Caki2 (cell line): ENCODE measurements around the gene GSTO2. TPM values are rescaled to one million over a fixed set of nuclear protein-coding genes. Genes with fewer than 3 reads are reported as not detected.

Source experiments
- DNase-seq: peaks from one replicate; pipeline ENCODE4 v3.0.0-alpha.2; 2015; ENCODE audit warnings: low read depth
- in situ Hi-C: cut with HindIII; loops from 2 replicates; pipeline ENCODE4 v1.10.0; 2016; ENCODE audit warnings: low sequenced_read_pairs, low pct_unique_long_range_greater_than_20kb, mixed read lengths
- total RNA-seq: library from RNA; depleted of rRNA; stranded (reverse); fragments of >200 nt; shearing (Covaris generic); gene quantifications from 2 replicates; pipeline ENCODE4 v1.2.3, GENCODE V29; 2014; ENCODE audit warnings: low replicate concordance

The GSTO2 gene
- total RNA-seq, 1 experiment from 2014 or later: 15.1 TPM

DNA sequence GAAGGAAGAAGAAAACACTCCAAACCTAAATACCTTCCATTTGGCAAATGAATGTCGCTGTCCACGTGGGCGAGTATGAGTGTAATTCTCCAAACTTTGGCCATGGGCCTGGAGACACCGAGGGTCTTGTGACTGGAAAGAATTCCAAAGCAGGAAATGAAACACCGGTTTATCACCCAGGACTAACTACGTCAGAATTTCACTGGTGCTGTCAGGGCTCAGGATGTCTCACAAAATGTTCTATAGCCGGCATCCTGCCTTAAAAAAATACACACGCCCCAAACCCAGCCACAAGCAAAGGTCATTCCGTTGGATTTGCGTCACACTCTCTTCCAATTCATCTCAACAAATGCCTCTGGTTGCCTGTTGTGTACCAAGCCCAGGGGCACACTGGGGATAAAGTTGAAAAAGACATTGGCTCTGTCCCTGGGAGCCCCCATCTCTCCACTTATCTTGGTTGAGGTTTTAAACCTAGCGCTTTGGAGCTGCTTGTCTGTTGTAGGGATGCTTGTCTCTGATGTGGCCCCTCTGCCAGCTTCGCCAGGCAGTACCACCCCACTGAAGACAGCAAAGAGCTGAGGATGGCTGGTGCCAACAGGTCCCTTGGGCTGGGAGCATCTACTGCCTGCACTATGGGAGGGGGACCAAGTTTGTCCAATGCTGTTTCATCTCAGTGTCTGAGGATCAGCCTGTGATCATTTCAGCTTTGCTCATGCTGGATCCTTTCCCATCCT is 31.2 kb downstream of the GSTO2 start:
- no peak for DNase-seq
- in situ Hi-C loops: no loop called here

DNA sequence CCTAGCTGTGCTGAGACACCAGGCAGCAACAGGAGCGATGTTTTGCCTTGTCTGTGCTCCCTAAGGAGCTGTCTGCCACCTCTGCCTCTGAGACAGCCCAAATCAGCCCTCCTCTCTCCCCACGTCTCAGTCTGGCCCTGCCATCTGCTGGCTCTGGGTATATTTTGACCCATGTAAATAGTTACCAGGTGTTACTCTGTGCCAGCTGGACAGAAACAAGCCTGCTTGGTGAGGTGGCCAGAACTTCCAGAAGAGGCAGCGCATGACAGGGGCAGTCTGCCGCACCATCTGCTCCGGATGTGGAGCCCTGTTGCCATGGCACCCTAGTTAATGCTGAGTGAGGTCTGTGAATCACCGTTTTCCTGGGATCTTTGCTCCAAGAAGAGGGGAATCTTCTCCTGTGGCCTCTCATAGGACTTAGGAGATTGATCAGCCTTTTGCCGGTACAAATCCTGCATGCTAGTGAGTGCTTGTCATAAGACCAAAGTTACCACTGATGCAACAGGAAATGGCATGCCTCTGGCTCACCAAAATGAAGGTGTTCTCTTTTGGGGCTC is 31.8 kb downstream of the GSTO2 start:
- in situ Hi-C loops: no loop called here
- peak; percentile 72 for DNase-seq

DNA sequence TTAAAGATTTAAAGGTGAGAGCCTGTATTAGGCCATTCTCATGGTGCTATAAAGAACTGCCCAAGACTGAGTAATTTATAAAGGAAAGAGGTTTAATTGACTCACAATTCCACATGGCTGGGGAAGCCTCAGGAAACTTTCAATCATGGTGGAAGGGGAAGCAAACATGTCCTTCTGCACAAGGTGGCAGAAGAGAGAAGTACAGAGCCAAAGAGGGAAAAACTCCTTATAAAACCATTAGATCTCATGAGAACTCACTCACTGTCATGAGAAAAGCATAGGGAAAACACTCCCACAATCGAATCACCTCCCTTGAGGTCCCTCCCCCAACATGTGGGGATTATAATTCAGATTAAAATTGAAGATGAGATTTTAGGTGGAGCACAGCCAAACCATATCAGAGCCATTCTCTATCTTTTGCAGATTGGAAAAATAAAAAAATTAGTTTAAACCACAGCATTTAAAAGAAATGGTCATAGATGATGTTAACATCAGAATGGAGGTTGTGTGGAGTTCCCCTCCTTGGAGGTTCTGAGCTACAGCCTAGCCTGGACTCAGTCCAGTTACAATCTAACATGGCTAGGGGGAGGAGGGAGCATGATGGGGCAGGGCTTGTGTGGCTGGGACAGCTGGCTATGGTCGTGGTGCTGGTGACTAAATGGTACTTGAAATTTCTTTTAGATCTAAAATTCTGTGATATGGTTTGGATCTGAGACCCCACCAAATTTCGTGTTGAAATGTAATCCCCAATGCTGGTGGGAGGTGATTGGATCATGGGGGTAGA is 33.1 kb downstream of the GSTO2 start:
- DNase-seq: no peak
- in situ Hi-C loops: no loop called here

DNA sequence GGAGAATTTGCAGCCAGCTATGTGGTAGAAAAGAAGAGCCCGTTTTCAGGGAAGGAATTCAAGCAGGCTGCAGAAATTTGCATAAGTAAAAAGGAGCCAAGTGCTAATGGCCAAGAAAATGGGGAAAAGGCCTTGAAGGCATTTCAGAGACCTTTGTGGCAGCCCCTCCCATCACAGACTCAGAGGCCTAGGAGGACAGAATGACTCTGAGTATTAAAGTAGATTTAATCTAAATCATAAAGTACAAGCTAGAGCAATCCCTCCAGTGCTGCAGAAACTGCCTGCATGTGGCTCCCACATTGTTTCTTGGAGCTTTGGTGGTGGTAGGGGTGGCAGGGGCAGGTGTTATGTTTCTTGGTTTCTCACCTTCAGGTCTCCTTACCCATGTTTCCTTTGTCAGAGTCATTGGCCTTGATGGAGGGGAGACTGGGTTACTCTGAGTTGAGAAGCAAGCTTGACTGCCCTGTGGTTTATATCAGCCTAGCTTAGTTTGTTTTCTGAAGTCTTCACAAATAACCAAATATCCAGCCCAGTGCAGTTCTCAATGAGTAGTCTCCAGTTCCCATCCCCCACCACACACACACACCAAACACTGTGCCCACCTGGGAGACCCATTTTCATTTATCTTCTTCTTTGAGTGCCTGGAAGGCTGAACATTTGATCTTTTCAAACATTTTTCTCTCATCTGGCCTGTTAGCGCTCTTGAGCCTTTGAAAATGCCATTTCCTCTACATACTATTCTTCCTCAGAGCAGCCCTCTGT is 34.8 kb downstream of the GSTO2 start:
- in situ Hi-C loops: no loop called here
- DNase-seq: no peak

DNA sequence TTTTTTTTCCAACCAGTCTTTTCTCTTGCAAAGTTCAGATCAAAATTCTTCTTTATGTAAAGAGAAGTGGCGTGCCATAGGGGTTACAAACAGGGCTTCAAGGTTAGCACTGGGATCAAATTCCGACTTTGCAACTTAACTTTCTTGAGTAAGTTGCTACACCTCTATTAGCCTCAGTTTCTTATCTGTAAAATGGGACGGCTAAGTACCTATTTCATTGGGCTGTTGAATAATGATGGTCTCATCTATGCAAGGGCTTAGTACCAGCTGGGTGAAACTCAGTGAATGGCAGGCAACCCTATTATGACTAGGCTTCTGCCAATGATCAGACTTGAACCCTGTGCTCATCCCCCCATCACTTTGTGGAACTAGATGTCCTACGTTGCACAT is 35.4 kb downstream of the GSTO2 start:
- no peak for DNase-seq
- in situ Hi-C loops: no loop called here

- in situ Hi-C loops: no loop called here
- DNase-seq: no peak
These were observed 35.9 kb downstream of the GSTO2 start for GRCh38 chr10:104304927-104305326.

GRCh38 chr10:104306897-104307296 is 37.9 kb downstream of the GSTO2 start:
- no peak for DNase-seq
- in situ Hi-C loops: no loop called here

GRCh38 chr10:104307576-104308438 is 38.8 kb downstream of the GSTO2 start:
- in situ Hi-C loops: no loop called here
- DNase-seq: no peak

- DNase-seq: no peak
- in situ Hi-C loops: no loop called here
These were observed 39.5 kb downstream of the GSTO2 start for GRCh38 chr10:104308439-104308903.

- peak; percentile 33 for DNase-seq
- in situ Hi-C loops: no loop called here
These were observed 41.3 kb downstream of the GSTO2 start for GRCh38 chr10:104309980-104310978.

DNA sequence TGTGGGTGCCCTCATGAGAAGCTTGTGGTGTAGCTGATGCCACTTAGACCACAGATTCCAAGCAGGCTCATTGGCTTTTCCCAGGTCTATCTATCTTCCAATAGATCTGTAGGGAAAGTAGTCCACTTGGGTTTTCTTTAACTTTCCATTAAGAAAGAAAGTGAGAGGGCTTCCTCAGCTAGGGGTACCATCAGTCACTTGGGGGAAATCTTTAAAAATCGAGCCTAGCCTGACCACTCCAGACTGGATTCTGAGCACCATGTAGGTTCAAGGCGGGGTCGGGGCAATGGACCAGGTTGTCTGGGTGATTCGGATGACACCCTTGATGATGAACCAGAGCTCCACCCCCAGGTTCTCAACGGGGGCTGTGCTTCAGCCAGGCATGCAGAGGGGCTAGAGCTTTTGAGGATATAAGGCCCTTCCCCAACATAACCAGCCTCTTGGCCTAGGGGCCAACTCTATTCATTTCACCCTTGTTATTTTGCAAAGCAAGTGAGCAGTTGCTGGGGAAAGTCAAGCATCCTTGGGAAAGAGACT is 42.3 kb downstream of the GSTO2 start:
- no peak for DNase-seq
- in situ Hi-C loops: no loop called here

- in situ Hi-C loops: no loop called here
- no peak for DNase-seq
These were observed 45.9 kb downstream of the GSTO2 start for GRCh38 chr10:104314591-104315485.

DNA sequence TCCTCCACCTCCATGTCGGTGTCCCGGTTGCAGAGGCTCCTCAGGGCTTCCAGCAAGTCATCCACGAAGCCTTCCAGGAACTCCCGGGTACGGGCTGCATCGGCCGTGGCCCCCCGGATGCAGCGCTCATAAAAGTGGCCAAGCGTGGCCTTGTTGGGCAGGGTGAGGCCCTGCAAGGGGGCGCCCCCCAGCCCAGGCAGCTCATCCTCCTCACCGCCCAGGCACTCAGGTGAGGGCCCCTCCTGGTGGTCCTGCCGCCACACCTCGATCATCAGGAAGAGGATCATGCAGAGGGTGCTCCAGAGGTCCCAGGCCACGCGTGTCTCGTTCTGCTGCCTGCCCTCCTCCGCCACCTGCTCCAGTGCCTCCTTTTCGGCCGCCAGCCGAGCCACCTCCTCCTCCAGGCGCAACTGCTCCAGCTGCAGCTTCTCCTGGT is 46.5 kb downstream of the GSTO2 start:
- no peak for DNase-seq
- in situ Hi-C loops: no loop called here

DNA sequence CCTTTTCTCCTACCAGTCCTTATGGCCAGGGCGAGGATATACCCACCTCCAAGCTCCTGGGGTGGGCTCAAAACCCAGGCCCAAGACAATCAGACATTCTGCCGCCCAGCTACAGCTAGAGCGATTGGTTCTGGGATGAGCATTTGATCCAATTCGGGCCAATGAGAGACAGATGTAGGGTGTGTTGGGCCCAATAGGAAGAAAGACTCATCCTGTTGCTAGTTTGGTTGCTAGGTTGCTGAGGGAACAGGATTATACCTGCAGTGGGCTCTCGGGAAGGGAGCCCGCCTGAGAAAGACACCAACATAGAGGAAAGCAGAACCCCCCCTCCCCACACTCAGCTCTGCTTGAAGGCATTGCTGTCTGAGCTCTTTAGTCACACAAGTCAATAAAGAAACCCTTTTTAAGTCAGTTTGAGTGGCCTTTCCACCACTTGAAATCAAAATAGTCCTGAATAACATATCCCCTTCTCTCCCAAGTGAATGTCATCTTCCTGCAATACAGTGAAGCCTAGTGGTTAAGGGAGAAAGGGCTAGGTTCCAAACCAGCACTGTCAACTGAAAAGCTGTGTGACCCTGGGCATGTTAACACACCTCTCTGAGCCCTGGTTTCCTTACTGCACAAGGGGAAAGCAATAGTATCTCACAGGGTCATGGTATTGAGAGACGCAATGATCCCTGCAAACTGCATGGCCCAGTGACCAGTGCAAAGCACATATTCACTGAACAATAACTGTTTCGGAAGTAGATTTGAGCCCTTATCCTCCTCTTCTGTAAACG is 47.5 kb downstream of the GSTO2 start:
- DNase-seq: no peak
- in situ Hi-C loops: no loop called here

GRCh38 chr10:104317269-104317710 is 48.3 kb downstream of the GSTO2 start:
- in situ Hi-C loops: no loop called here
- DNase-seq: no peak
